A204.1 (cell line): Measurements from ENCODE around the gene CA9.

Source experiments
- FAIRE-seq: peaks from 2 replicates; lab custom pipeline; 2012; peaks lifted over from hg19 to GRCh38; lab: Jason Lieb, UNC

CA9 gene

GRCh38 chr9:35691757-35692301 lies 18.1 kb downstream of the CA9 start:
- no peak for FAIRE-seq

- FAIRE-seq = no peak
These were observed 22.2 kb downstream of the CA9 start for GRCh38 chr9:35695943-35696401.

GRCh38 chr9:35696520-35697215 lies 22.9 kb downstream of the CA9 start:
- no peak for FAIRE-seq

- no peak for FAIRE-seq
These were observed 23.8 kb downstream of the CA9 start for GRCh38 chr9:35697486-35697885.

GRCh38 chr9:35698231-35698630 lies 24.5 kb downstream of the CA9 start:
- FAIRE-seq = no peak

GRCh38 chr9:35700031-35700430 lies 26.3 kb downstream of the CA9 start:
- no peak for FAIRE-seq

- no peak for FAIRE-seq
These were observed 27.2 kb downstream of the CA9 start for GRCh38 chr9:35700942-35701341.

DNA sequence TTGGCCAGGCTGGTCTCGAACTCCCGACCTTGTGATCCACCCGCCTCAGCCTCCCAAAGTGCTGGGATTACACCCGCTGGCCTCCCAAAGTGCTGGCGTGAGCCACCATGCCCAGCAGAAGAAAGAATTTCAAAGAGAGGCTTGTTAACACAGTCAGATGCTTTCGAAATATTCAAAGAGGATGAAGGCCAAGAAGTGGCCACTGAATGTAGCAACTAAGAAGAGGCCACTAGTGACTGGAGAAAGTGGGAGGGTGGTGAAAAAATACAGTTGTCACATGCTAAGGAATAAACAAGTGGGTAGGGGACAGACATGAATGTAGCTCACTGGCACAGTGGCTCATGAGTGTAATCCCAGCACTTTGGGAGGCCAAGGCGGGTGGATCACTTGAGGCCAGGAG lies 29.0 kb downstream of the CA9 start:
- no peak for FAIRE-seq

DNA sequence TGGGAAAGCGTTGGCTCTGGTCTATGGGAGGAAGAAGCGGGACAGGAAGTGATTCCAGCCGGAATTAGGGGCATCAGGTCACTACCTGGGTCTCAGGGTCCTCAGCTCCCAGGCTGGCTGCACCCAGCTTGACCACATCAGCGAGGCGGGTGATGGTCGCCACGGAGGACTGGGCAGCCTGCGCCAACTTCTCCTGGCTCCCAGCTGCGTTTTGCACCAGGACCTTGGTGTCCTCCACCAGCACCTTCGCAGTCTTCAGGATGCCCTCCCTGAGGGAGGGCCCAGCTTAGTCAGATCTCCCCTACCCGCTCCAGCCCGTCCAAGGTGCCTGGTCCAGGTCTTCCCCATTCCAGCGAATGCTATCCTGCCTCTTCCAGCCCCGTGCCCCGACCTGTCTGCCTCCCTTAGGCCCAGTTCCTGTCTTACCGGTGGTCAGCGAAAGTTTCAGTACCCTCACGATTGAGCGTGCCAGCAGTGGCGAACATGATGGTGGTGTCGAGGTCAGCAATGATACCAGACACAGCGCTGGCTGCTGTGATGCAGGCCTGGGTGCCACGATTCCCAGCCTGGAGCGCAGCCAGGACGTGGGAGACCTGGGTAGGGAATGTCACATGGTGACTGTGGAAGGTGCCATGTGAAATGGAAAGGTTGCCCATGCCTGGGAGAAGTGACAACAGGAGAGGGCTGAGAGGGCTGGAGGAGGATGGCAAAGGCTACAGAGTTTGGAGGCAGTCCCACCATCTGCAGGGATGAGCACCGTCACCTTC lies 30.4 kb downstream of the CA9 start:
- no peak for FAIRE-seq

GRCh38 chr9:35705372-35705771 lies 31.6 kb downstream of the CA9 start:
- FAIRE-seq = no peak

GRCh38 chr9:35705836-35706430 lies 32.2 kb downstream of the CA9 start:
- no peak for FAIRE-seq

GRCh38 chr9:35706951-35707350 lies 33.2 kb downstream of the CA9 start:
- FAIRE-seq = no peak

DNA sequence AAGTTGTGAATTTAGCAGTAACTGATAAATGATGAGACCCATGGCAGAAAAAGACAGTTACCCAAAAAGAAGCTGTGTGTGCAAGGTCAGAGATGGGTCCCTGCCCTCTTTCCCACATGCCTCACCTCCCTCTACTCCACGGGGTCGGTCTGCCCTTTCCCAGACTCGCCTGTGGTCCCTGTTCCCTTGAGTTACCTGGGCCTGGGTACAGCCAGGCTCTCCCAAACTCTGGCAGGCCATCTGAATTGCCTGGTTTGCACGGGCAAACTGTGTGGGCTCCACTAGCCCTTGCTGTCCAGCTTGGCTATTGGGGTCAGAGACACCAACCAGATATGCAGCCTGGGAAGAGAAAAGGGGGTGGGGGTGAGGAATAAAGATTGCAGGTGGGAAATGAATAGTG lies 34.4 kb downstream of the CA9 start:
- no peak for FAIRE-seq

GRCh38 chr9:35710818-35711500 lies 37.2 kb downstream of the CA9 start:
- FAIRE-seq = no peak

DNA sequence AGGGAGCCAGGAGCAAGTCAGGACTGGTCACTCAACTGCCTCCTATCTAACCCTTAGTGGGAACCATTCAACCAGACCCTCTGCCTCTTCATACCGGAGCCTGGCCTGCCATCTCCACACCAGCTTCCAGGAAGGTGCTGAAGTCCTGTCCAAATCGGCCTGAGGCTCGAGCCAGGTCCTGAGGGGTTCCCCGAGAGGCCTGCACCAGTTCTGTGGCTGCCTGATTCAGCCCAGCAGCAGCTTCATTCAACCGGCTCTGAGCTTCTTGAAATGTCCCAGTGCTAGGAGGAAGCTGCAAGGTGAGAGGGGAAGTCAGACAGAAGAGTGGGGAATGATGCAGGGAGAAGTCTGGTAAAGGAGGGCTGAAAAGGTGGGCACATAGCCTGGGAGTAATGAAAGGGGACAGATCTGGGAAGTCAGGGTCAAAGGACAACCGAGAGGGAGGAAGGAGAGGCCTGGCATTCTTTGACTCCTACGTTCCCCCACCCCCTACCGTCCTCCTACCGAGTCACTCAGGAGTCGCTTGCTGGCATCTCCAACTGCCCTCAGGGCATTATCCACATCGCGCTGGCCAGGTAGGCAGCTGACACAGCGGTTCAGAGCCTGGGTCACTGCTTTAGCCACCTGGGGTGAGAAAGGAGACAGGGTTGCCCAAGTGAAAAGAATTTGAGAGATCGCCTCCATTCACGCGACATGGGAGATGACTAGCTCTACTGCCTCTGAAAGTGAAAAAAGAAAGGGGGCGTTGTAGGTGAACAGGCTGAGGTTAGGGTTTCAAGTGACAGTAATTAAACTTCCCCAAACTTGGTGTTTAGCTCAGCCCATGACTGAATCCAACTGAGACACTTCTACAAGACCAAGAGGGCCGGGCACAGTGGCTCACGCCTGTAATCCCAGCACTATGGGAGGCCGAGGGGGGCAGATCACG lies 38.0 kb downstream of the CA9 start:
- no peak for FAIRE-seq

DNA sequence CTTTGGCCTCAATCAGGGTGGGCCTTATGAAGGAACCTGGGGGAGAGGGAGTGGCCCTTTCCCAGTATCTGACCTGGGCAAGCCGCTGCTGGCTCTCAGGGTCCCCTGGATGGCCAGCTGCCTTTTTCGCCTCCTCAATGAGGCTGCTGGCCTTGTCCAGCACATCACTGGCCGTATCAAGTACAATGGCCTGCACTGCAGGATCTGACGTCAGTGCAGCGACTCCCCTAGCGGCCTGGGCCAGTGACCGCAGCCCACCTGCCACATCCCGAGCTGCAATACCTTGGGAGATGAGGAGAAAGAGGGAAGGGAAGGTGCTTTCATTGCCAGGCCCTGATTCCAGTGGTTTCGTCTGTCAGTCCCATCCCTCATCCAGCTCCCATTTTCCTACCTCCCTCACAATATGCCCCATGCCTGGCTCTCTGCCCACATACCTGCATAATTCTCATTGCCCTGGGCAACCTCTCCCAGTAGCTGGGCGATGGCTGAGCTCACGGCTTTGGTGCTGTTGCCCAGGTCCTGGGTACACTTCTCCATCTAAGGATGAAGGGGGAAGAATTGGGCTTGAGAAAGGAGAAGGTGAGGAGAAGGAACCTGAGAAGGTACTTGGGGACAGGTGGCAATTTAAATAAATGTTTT lies 39.2 kb downstream of the CA9 start:
- FAIRE-seq = no peak

DNA sequence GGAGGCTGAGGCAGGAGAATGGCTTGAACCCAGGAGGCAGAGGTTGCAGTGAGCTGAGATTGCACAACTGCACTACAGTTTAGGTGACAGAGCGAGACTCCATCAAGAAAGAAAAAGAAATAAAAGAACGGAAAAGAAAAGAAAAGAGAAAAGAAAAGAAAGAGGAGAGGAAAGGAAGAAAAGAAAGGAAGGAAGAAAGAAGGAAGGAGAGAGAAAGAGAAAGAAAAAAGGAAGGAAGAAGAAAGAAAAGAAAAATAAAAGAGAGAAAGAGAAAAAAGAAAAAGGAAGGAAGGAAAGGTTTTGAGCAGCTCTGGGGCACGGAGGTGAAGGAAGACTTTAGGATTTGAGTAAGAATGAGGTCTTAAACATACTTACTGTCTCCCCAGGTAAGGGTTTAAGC lies 39.9 kb downstream of the CA9 start:
- FAIRE-seq = no peak

DNA sequence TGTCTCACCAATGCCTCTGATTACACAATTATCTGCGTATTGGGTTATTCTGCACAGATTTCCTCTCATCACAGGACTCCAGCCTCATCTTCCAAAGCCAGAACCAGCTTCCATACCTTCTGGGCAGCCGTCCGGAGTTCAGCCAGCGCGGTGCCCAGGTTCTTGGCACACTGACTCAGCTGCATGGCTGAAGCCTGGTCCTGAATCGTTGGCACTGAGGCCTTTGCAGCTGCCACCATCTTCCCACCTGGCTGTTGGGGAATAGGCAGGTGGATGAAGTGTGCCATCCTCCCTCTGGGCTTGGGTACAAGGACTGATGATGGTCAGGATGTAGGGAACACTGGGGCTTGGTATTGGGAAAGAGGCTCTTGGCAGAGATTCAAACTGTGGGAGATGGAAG lies 40.4 kb downstream of the CA9 start:
- no peak for FAIRE-seq

- FAIRE-seq = no peak
These were observed 41.0 kb downstream of the CA9 start for GRCh38 chr9:35714579-35715252.

DNA sequence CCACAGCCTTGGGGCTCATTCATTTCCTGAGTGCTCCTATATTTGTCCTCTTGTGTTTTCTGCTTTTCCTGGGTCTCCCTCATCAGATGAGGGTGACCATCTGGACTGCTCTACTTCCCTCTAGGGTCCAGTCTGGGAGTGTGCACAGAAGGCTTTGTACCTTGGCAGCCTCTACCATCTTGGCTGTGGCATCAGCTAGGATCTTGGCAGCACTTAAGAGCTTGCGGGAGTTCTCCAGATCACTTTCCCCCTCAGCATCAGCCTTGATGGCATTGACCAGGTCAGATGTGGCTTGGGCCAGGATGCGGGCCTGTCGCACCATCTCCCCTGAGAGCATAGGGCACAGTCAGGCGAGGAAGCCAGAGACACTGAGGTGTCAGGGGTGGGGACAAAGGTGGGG lies 42.5 kb downstream of the CA9 start:
- FAIRE-seq = no peak
